HEK293T (cell line): ENCODE data around the gene EGLN2.

Experiments
- BHLHE40 ChIP-seq: fragments of 450-650 bp; IDR thresholded peaks from 2 replicates; pipeline ENCODE4 v1.6.1; 2016; ENCODE audit warnings: mild to moderate bottlenecking, moderate library complexity, borderline replicate concordance
- ELF4 ChIP-seq: fragments of 450-650 bp; IDR thresholded peaks from 2 replicates; pipeline ENCODE4 v1.6.1; 2017; ENCODE audit warnings: antibody characterized with exemption
- FOXA1 ChIP-seq: fragments of 450-650 bp; IDR thresholded peaks from 2 replicates; pipeline ENCODE4 v1.6.1; 2016; ENCODE audit warnings: mild to moderate bottlenecking
- FOXM1 ChIP-seq: fragments of 450-650 bp; IDR thresholded peaks from 2 replicates; pipeline ENCODE4 v1.6.1; 2017; ENCODE audit warnings: mild to moderate bottlenecking, borderline replicate concordance
- HDGF ChIP-seq: fragments of 450-650 bp; IDR thresholded peaks from 2 replicates; pipeline ENCODE4 v1.6.1; 2017; ENCODE audit warnings: antibody characterized with exemption, borderline replicate concordance
- L3MBTL2 ChIP-seq: fragments of 450-650 bp; conservative IDR thresholded peaks from 2 replicates; pipeline ENCODE4 v1.6.1; 2016; ENCODE audit warnings: mild to moderate bottlenecking
- SP1 ChIP-seq: fragments of 450-650 bp; IDR thresholded peaks from 2 replicates; pipeline ENCODE4 v1.6.1; 2017
- SUZ12 ChIP-seq: fragments of 450-650 bp; IDR thresholded peaks from 2 replicates; pipeline ENCODE4 v1.6.1; 2016; ENCODE audit warnings: mild to moderate bottlenecking
- TARDBP ChIP-seq: fragments of 450-650 bp; IDR thresholded peaks from 2 replicates; pipeline ENCODE4 v1.6.1; 2016
- ZNF384 ChIP-seq: fragments of 450-650 bp; IDR thresholded peaks from 2 replicates; pipeline ENCODE4 v1.6.1; 2016

DNA sequence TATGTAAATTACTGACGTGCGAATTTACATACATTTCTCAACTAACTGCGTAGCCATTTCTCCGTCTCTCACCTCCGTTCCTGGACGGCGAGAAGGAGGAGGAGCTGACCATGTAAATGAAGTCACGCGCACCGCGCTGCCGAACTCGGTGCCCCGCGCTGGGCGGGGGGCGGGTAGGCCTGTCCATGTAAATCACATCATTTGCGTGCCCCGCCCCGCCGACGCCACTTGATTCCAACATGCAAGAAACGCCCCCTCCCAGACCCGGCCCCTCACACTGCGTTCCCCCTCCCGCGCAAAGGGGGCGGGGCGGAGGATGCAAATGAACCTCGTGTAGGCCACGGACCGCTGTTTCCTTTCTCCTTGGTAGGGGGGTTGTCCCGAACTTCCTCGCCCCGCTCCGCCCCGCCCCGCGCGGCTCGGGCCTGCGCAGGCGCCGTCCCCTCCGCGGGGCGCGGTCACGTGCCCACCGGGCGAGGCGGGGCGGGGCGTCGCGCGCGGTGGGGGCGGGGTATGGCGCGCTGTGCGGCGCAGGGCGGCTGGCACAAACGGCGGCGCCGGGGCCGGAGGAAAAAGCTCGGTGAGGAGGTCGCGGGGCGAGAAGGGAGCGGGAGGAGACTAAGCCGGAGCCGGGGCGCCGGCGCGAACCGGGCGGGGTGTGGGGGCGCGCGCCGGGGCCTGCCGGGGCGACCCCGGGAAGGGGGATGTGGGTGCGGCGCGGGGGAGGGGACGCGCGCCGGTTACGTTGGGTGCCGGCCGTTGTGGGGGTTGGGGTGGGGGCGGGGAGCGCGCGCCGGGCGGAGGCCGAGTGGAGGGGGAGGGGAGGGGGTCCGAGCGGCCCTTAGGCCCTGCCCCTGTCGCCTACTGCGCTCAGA lies at the start of gene EGLN2:
- TF ChIP-seq ELF4 (no peak), SUZ12 (no peak), TARDBP (no peak), ZNF384 (no peak), SP1 (no peak), FOXA1 (no peak), L3MBTL2 (no peak), HDGF (peak; percentile 74; the same call in 1 of the 2 replicates), BHLHE40 (no peak), FOXM1 (no peak)
